IMR-90 (cell line): ENCODE results near the gene CCDC138.

Experiments used
- BHLHE40 ChIP-seq: fragments of 150-350 bp; IDR thresholded peaks from 2 replicates; pipeline ENCODE4 v1.6.1; 2016; ENCODE audit warnings: mild to moderate bottlenecking, low read depth, low read length
- CEBPB ChIP-seq: IDR thresholded peaks from 2 replicates; pipeline ENCODE4 v1.6.1; 2012; ENCODE audit warnings: low read depth, low read length, improper control_type of control experiment
- CHD1 ChIP-seq: IDR thresholded peaks from 2 replicates; pipeline ENCODE4 v1.6.1; 2012; ENCODE audit warnings: low read depth, low read length, improper control_type of control experiment
- CTCF ChIP-seq: conservative IDR thresholded peaks from 2 replicates; pipeline ENCODE4 v1.5.1; 2012; ENCODE audit warnings: mild to moderate bottlenecking, low read depth, low read length, improper control_type of control experiment
- MAFK ChIP-seq: IDR thresholded peaks from 2 replicates; pipeline ENCODE4 v1.6.1; 2012; ENCODE audit warnings: low read depth, low read length, improper control_type of control experiment
- MAZ ChIP-seq: IDR thresholded peaks from 2 replicates; pipeline ENCODE4 v1.6.1; 2012; ENCODE audit warnings: low read depth, mild to moderate bottlenecking, low read length, improper control_type of control experiment, moderate library complexity, borderline replicate concordance
- POLR2A ChIP-seq: IDR thresholded peaks from 2 replicates; pipeline ENCODE4 v1.6.1; 2012; ENCODE audit warnings: mild to moderate bottlenecking, low read depth, low read length
- RAD21 ChIP-seq: IDR thresholded peaks from 2 replicates; pipeline ENCODE4 v1.6.1; 2012; ENCODE audit warnings: low read length, improper control_type of control experiment
- RFX5 ChIP-seq: IDR thresholded peaks from 2 replicates; pipeline ENCODE4 v1.8.0; 2012; ENCODE audit warnings: low read depth, mild to moderate bottlenecking, low read length, moderate library complexity
- USF2 ChIP-seq: fragments of 150-350 bp; IDR thresholded peaks from 2 replicates; pipeline ENCODE4 v1.6.1; 2017; ENCODE audit warnings: mild to moderate bottlenecking, antibody characterized with exemption, low read length, low read depth

GRCh38 chr2:108806371-108807113, 20.0 kb downstream of the CCDC138 start:
- TF ChIP-seq POLR2A (no peak), USF2 (no peak), CTCF (no peak), MAFK (no peak), MAZ (no peak), BHLHE40 (no peak), RAD21 (no peak), RFX5 (no peak), CEBPB (no peak), CHD1 (no peak)
